Fibroblast of lung (primary cell): ENCODE measurements around the gene PALM. TPM values are rescaled to one million over a fixed set of nuclear protein-coding genes. Genes with fewer than 3 reads are reported as not detected.

ENCODE experiments used
- DNase-seq, 2 donors: peaks; one replicate each; pipeline versions ENCODE4 v3.0.0 to v3.0.0-alpha.2; 2010; ENCODE audit warnings: low read depth in 2 of 2
- H2AFZ ChIP-seq: 2 replicates; pipeline ENCODE4 v1.5.1; 2012; ENCODE audit warnings: low read length, control low read depth, inconsistent platforms
- H3K27ac ChIP-seq: 2 replicates; pipeline ENCODE4 v1.5.1; 2011; ENCODE audit warnings: low read length, control low read depth; ENCODE audit not compliant: insufficient read depth
- H3K27me3 ChIP-seq: 2 replicates; pipeline ENCODE4 v1.5.1; 2011; ENCODE audit warnings: mild to moderate bottlenecking, low read length; ENCODE audit not compliant: control insufficient read depth, insufficient read depth
- H3K36me3 ChIP-seq: 2 replicates; pipeline ENCODE4 v1.5.1; 2011; ENCODE audit warnings: low read length; ENCODE audit not compliant: control insufficient read depth, insufficient read depth
- H3K4me1 ChIP-seq: 2 replicates; pipeline ENCODE4 v1.5.1; 2011; ENCODE audit warnings: low read length; ENCODE audit not compliant: control insufficient read depth, insufficient read depth; ENCODE audit errors: extremely low read depth
- H3K4me2 ChIP-seq: 2 replicates; pipeline ENCODE4 v1.5.1; 2011; ENCODE audit warnings: low read length, control low read depth; ENCODE audit not compliant: insufficient read depth; ENCODE audit errors: extremely low read depth
- H3K4me3 ChIP-seq, 4 experiments: fragments of 200-600 bp in 1 of 4; sonication (generic) in 1 of 4; replicated peaks in 1 of 4; 2 replicates each; pipeline ENCODE4 v1.5.1; 2011 to 2016; ENCODE audit warnings: low read length in 4 of 4, low read depth in 3 of 4, mild to moderate bottlenecking in 3 of 4, control low read depth in 2 of 4, inconsistent platforms in 1 of 4, mixed read lengths in 1 of 4; ENCODE audit not compliant: insufficient read depth in 1 of 4; ENCODE audit errors: control extremely low read depth in 1 of 4
- H3K79me2 ChIP-seq: 2 replicates; pipeline ENCODE4 v1.5.1; 2012; ENCODE audit warnings: mild to moderate bottlenecking, low read length, inconsistent platforms; ENCODE audit not compliant: control insufficient read depth, insufficient read depth
- H3K9ac ChIP-seq: 2 replicates; pipeline ENCODE4 v1.5.1; 2011; ENCODE audit warnings: mild to moderate bottlenecking, low read length, control low read depth; ENCODE audit not compliant: insufficient read depth
- H3K9me3 ChIP-seq: 2 replicates; pipeline ENCODE4 v1.5.1; 2012; ENCODE audit warnings: low read depth, low read length; ENCODE audit not compliant: control insufficient read depth, insufficient read depth
- H4K20me1 ChIP-seq: 2 replicates; pipeline ENCODE4 v1.5.1; 2011; ENCODE audit warnings: low read length; ENCODE audit not compliant: control insufficient read depth, insufficient read depth; ENCODE audit errors: extremely low read depth
- EZH2 ChIP-seq: IDR thresholded peaks from 2 replicates; pipeline ENCODE4 v1.5.1; 2012; ENCODE audit warnings: low read length, control low read depth, mild to moderate bottlenecking; ENCODE audit errors: missing control alignments
- polyA plus RNA-seq, 2 donors: library from polyadenylated mRNA; depleted of rRNA in 1 of 2; stranded (reverse) in 1 of 2; unstranded in 1 of 2; fragments of >200 nt; gene quantifications; 2 replicates each; pipeline ENCODE4 v1.2.1, GENCODE V29; 2011 to 2012; ENCODE audit warnings: missing spikeins in 1 of 2
- total RNA-seq: library from RNA; depleted of rRNA; stranded (reverse); fragments of >200 nt; gene quantifications from 2 replicates; pipeline ENCODE4 v1.2.1, GENCODE V29; 2014
- TF ChIP-seq, protein P1 (sequence below), 2 donors: IDR thresholded peaks in 1 of 2; conservative IDR thresholded peaks in 1 of 2; 1 replicate in 1 of 2; 2 replicates in 1 of 2; pipeline ENCODE4 v1.5.1; 2011 to 2012; ENCODE audit warnings: low read length in 2 of 2, control low read depth in 1 of 2, inconsistent platforms in 1 of 2, low read depth in 1 of 2, mild to moderate bottlenecking in 1 of 2

Gene PALM
- total and polyA plus RNA-seq, 2 donors (not counting 1 experiment from before 2014, with no cell fraction given): 3.2 to 8.3 TPM

DNA sequence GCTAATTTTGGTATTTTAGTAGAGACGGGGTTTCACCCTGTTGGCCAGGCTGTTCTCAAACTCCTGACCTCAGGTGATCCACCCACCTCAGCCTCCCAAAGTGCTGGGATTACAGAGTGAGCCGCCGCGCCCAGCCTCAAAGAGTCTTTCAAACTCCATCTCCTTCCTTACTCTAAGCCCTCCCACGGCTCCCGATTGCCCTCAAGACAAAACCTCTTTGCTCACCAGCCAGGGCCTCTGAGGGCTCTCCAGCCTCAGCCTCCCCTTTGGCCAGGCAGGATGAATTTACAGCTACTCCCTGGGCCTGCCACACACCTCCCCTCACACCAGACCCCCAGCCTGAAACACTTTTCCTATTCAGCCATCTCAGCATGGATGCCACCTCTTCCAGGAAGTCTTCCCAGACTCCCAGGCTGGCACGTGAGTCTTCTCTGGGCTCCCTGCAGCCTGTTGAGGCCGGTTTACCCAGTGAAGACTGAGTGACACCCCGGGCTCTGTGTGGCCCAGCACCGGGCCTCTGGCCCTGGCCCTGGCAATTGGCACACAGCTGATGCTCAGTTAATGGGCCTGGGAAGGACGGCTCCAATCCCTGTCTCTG is 21.1 kb upstream of the PALM start:
- H3K27ac ChIP-seq: no peak overlapping the region
- H4K20me1 ChIP-seq: no peaks in the 10 kb centered on the region
- no peaks in the 10 kb centered on the region for H3K79me2 ChIP-seq
- no peak overlapping the region for H3K4me2 ChIP-seq
- H3K36me3 ChIP-seq: no peaks in the 10 kb centered on the region
- no peak for TF ChIP-seq EZH2
- TF ChIP-seq, protein P1, sequence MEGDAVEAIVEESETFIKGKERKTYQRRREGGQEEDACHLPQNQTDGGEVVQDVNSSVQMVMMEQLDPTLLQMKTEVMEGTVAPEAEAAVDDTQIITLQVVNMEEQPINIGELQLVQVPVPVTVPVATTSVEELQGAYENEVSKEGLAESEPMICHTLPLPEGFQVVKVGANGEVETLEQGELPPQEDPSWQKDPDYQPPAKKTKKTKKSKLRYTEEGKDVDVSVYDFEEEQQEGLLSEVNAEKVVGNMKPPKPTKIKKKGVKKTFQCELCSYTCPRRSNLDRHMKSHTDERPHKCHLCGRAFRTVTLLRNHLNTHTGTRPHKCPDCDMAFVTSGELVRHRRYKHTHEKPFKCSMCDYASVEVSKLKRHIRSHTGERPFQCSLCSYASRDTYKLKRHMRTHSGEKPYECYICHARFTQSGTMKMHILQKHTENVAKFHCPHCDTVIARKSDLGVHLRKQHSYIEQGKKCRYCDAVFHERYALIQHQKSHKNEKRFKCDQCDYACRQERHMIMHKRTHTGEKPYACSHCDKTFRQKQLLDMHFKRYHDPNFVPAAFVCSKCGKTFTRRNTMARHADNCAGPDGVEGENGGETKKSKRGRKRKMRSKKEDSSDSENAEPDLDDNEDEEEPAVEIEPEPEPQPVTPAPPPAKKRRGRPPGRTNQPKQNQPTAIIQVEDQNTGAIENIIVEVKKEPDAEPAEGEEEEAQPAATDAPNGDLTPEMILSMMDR (conservative IDR thresholded peaks at IDR 0.05 in 1 of 2, IDR thresholded peaks at IDR 0.05 in 1 of 2; ENCODE audit: low read depth in 1 of 2, low read length in 2 of 2): no peak
- no peak for DNase-seq
- H3K4me1 ChIP-seq: no peaks in the 10 kb centered on the region
- no peak overlapping the region for H3K9ac ChIP-seq
- H2AFZ ChIP-seq: no peak overlapping the region
- H3K4me3 ChIP-seq: no peak overlapping the region
- H3K9me3 ChIP-seq: no peaks in the 10 kb centered on the region
- H3K27me3 ChIP-seq: no peaks in the 10 kb centered on the region

DNA sequence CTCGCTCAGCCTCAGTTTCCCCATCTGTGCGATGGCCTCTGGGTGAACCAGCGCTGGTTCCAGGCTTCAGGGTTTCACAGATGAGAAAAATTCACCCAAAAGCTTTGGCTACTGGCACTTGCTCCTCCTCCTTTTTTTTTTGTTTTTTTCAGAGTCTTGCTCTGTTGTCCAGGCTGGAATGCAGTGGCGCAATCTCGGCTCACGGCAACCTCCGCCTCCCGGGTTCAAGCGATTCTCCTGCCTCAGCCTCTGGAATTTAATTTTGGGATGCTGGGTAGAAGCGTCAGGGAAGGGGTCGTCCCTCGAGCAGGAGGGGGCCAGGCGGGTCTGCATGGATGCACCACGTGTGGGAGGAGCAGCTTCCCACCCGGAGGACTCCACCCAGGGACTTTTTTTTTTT is 20.5 kb upstream of the PALM start:
- H3K4me1 ChIP-seq: no peaks in the 10 kb centered on the region
- H3K79me2 ChIP-seq: no peaks in the 10 kb centered on the region
- no peak overlapping the region for H3K4me3 ChIP-seq
- H3K36me3 ChIP-seq: no peaks in the 10 kb centered on the region
- H3K9me3 ChIP-seq: no peaks in the 10 kb centered on the region
- DNase-seq: no peak
- TF ChIP-seq EZH2: no peak
- TF ChIP-seq, protein P1 (conservative IDR thresholded peaks at IDR 0.05 in 1 of 2, IDR thresholded peaks at IDR 0.05 in 1 of 2; ENCODE audit: low read depth in 1 of 2, low read length in 2 of 2): no peak
- no peak overlapping the region for H3K9ac ChIP-seq
- no peak overlapping the region for H3K27ac ChIP-seq
- no peak overlapping the region for H3K4me2 ChIP-seq
- no peaks in the 10 kb centered on the region for H4K20me1 ChIP-seq
- H3K27me3 ChIP-seq: no peaks in the 10 kb centered on the region
- H2AFZ ChIP-seq: no peak overlapping the region

DNA sequence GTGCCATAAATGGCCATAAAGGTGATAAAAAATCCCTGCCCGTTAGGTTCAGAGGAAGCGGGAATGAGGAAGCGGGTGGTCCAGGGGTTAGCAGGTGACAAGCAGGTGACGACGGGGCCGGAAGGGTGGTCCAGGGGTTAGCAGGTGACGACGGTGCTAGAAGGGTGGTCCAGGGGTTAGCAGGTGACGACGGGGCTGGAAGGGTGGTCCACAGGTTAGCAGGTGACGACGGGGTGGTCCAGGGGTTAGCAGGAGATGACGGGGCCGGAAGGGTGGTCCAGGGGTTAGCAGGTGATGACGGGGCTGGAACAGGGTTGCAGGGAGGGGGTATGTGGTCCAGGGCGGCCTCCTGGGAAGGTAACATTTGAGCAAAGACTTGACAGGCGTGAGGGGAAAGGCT is 19.7 kb upstream of the PALM start:
- Histone ChIP-seq H3K27ac (no peak overlapping the region), H3K27me3 (no peaks in the 10 kb centered on the region), H3K4me2 (no peak overlapping the region), H3K9me3 (no peaks in the 10 kb centered on the region), H2AFZ (no peak overlapping the region), H3K4me3 (no peak overlapping the region), H3K4me1 (no peaks in the 10 kb centered on the region), H3K9ac (no peak overlapping the region), H3K36me3 (no peaks in the 10 kb centered on the region), H3K79me2 (no peaks in the 10 kb centered on the region), H4K20me1 (no peaks in the 10 kb centered on the region)
- DNase-seq: no peak
- TF ChIP-seq, protein P1 (conservative IDR thresholded peaks at IDR 0.05 in 1 of 2, IDR thresholded peaks at IDR 0.05 in 1 of 2; ENCODE audit: low read depth in 1 of 2, low read length in 2 of 2): no peak
- no peak for TF ChIP-seq EZH2
